HepG2 (cell line): ENCODE data around the gene KCTD13. TPM values are rescaled to one million over a fixed set of nuclear protein-coding genes. Genes with fewer than 3 reads are reported as not detected.

ENCODE experiments used
- ATAC-seq: fragments of 200-7000 bp; cut with Tn5 transposase; 3 replicates; pipeline ENCODE4 v1.9.1; 2020; ENCODE audit warnings: mild to moderate bottlenecking, moderate library complexity
- BruUV-seq: library from RNA; stranded (reverse); fragments of 400-500 nt; replicated peaks from 2 replicates; lab custom pipeline; 2021; lab: Mats Ljungman, UMichigan
- CTCF ChIA-PET: fragments of 300-600 bp; formaldehyde crosslinking; extraction: SDS; loops from one replicate; lab custom pipeline; 2021; ENCODE audit warnings: low total read pairs, inconsistent platforms, low intra/inter-chr PET ratio; lab: Yijun Ruan, JAX
- POLR2A ChIA-PET: fragments of 350-600 bp; sonication (Branson Sonifier 250); formaldehyde crosslinking; loops from one replicate; lab custom pipeline; 2020; ENCODE audit warnings: antibody characterized with exemption, inconsistent platforms; lab: Yijun Ruan, JAX
- DNase-seq: peaks from one replicate; pipeline ENCODE4 v3.0.0-alpha.2; 2015; ENCODE audit warnings: low spot score
- FAIRE-seq: peaks from 3 replicates; lab custom pipeline; 2011; peaks lifted over from hg19 to GRCh38; lab: Jason Lieb, UNC
- H2AFZ ChIP-seq: one replicate; pipeline ENCODE4 v1.6.1; 2011; ENCODE audit warnings: low read length, inconsistent platforms
- H3K27ac ChIP-seq: fragments of 300-600 bp; 3 replicates; pipeline ENCODE4 v1.8.0; 2011; ENCODE audit warnings: mixed run types, mild to moderate bottlenecking, mixed read lengths, low read length, inconsistent platforms; ENCODE audit not compliant: insufficient read depth; ENCODE audit errors: extremely low read length
- H3K27me3 ChIP-seq, 2 experiments: fragments of 200-600 bp in 1 of 2; 2 replicates in 1 of 2; 3 replicates in 1 of 2; pipeline versions ENCODE4 v1.6.0 to v1.8.0; 2011; ENCODE audit warnings: low read length in 2 of 2, mild to moderate bottlenecking in 2 of 2, moderate library complexity in 2 of 2, inconsistent platforms in 1 of 2; ENCODE audit not compliant: insufficient read depth in 2 of 2, control insufficient read depth in 1 of 2
- H3K36me3 ChIP-seq, 2 experiments: fragments of 200-600 bp in 1 of 2; replicated peaks in 1 of 2; 2 replicates in 1 of 2; 3 replicates in 1 of 2; pipeline versions ENCODE4 v1.5.1 to v1.8.0; 2011; ENCODE audit warnings: low read length in 2 of 2, inconsistent platforms in 1 of 2; ENCODE audit not compliant: insufficient read depth in 2 of 2, control insufficient read depth in 1 of 2
- H3K4me1 ChIP-seq: 2 replicates; pipeline ENCODE4 v1.5.1; 2012; ENCODE audit warnings: low read length, inconsistent platforms; ENCODE audit not compliant: insufficient read depth
- H3K4me2 ChIP-seq: 2 replicates; pipeline ENCODE4 v1.6.0; 2011; ENCODE audit warnings: low read depth, low read length, inconsistent platforms
- H3K4me3 ChIP-seq, 3 experiments: fragments of 200-600 bp in 1 of 3; sonication (generic), shearing (Covaris generic) in 1 of 3; replicated peaks in 1 of 3; 2 replicates each; pipeline ENCODE4 v1.5.1; 2011 to 2016; ENCODE audit warnings: low read length in 3 of 3, inconsistent platforms in 2 of 3, low read depth in 2 of 3, mild to moderate bottlenecking in 2 of 3, control low read depth in 1 of 3, mixed read lengths in 1 of 3; ENCODE audit not compliant: insufficient read depth in 1 of 3
- H3K79me2 ChIP-seq: one replicate; pipeline ENCODE4 v1.6.1; 2011; ENCODE audit warnings: low read length, inconsistent platforms; ENCODE audit not compliant: insufficient read depth
- H3K9ac ChIP-seq: 2 replicates; pipeline ENCODE4 v1.6.0; 2011; ENCODE audit warnings: mild to moderate bottlenecking, low read depth, low read length, inconsistent platforms; ENCODE audit not compliant: insufficient read depth
- H3K9me3 ChIP-seq: 2 replicates; pipeline ENCODE4 v1.5.1; 2012; ENCODE audit warnings: mild to moderate bottlenecking, low read length
- H4K20me1 ChIP-seq: 2 replicates; pipeline ENCODE4 v1.6.0; 2011; ENCODE audit warnings: inconsistent platforms, mild to moderate bottlenecking, low read length, moderate library complexity; ENCODE audit not compliant: insufficient read depth
- KDM5B ChIP-seq: sonication (generic); formaldehyde crosslinking; IDR thresholded peaks from 2 replicates; pipeline ENCODE4 v1.4.0; 2020; ENCODE audit warnings: missing genetic modification reagents, mild to moderate bottlenecking, borderline replicate concordance
- POLR2AphosphoS5 ChIP-seq: IDR thresholded peaks from 2 replicates; pipeline ENCODE4 v1.6.1; 2012; ENCODE audit warnings: low read depth, low read length
- POLR2G ChIP-seq: fragments of 200-400 bp; formaldehyde crosslinking; IDR thresholded peaks from 2 replicates; pipeline ENCODE4 v1.6.1; 2018; ENCODE audit warnings: mild to moderate bottlenecking, low read depth, low read length, moderate library complexity
- ZNF121 ChIP-seq: sonication (generic); formaldehyde crosslinking; IDR thresholded peaks from 2 replicates; pipeline ENCODE4 v1.5.0; 2020; ENCODE audit warnings: mild to moderate bottlenecking, missing genetic modification reagents
- ZNF800 ChIP-seq: sonication (generic); formaldehyde crosslinking; IDR thresholded peaks from 2 replicates; pipeline ENCODE4 v1.4.0; 2020; ENCODE audit warnings: missing genetic modification reagents
- ZSCAN25 ChIP-seq: sonication (generic); formaldehyde crosslinking; IDR thresholded peaks from 2 replicates; pipeline ENCODE4 v1.8.0; 2022; ENCODE audit warnings: mild to moderate bottlenecking, missing genetic modification reagents
- WGBS: methylation state at CpG from one replicate; pipeline ENCODE4 v1.1.6; 2017; ENCODE audit warnings: low lambda C conversion rate; 5-methylcytosine and 5-hydroxymethylcytosine counted together
- in situ Hi-C: cut with HindIII; loops from 2 replicates; pipeline ENCODE4 v1.10.0; 2017; ENCODE audit warnings: low pct_unique_long_range_greater_than_20kb; ENCODE audit not compliant: extremely low pct_ligation_motif_present
- intact Hi-C: fragments of 100-400 bp; cut with micrococcal nuclease; formaldehyde crosslinking; loops from one replicate; pipeline ENCODE4 v1.10.0; 2022; ENCODE audit not compliant: unreplicated experiment
- polyA plus RNA-seq, 8 experiments: library from polyadenylated mRNA; depleted of rRNA in 3 of 8; stranded (reverse) in 7 of 8; unstranded in 1 of 8; fragments of >200 nt; fragmentation: Illumina TruSeq in 4 of 8; extraction: Trizol in 4 of 8; gene quantifications; 2 replicates each; pipeline versions ENCODE4 v1.2.1 to v1.2.3, GENCODE V29; 2011 to 2016; ENCODE audit warnings: low read depth in 4 of 8, missing spikeins in 1 of 8, mixed read lengths in 1 of 8; ENCODE audit not compliant: insufficient read depth in 1 of 8
- total RNA-seq, 5 experiments: library from RNA; depleted of rRNA; stranded (reverse); fragments of >200 nt; fragmentation: Illumina TruSeq; extraction: Trizol; gene quantifications; 2 replicates each; pipeline ENCODE4 v1.2.3, GENCODE V29; 2016; ENCODE audit warnings: low read depth in 1 of 5
- TF ChIP-seq, protein P1 (sequence below): sonication (generic); formaldehyde crosslinking; IDR thresholded peaks from 2 replicates; pipeline ENCODE4 v1.5.0; 2020; ENCODE audit warnings: missing genetic modification reagents
- TF ChIP-seq, protein P2 (sequence below): sonication (generic); formaldehyde crosslinking; IDR thresholded peaks from 2 replicates; pipeline ENCODE4 v1.4.0; 2020; ENCODE audit warnings: missing genetic modification reagents, borderline replicate concordance
- TF ChIP-seq, protein P3 (sequence below): IDR thresholded peaks from 2 replicates; pipeline ENCODE4 v1.6.1; 2016; ENCODE audit warnings: low read depth, borderline replicate concordance

KCTD13 gene
- total and polyA plus RNA-seq, 2 of the 13 experiments (the other 11 are each of a cell fraction or from before 2014, with no cell fraction given) = 6.3 to 14.7 TPM

- Histone ChIP-seq H2AFZ (no peak overlapping the region), H3K4me2 (no peak overlapping the region), H3K27me3 (no peaks in the 10 kb centered on the region), H3K9me3 (no peaks in the 10 kb centered on the region), H4K20me1 (no peaks in the 10 kb centered on the region), H3K36me3 (peaks cover 1 to 6% of the 10 kb centered on the region in 2 experiments; a peak in 3 of 5 replicates), H3K4me3 (no peak overlapping the region), H3K4me1 (peaks cover 5% of the 10 kb centered on the region; the same call in 1 of the 2 replicates), H3K79me2 (no peaks in the 10 kb centered on the region), H3K9ac (no peak overlapping the region), H3K27ac (no peak overlapping the region)
- CTCF ChIA-PET = no interaction called here
- ATAC-seq (no peak), FAIRE-seq (no peak), DNase-seq (no peak)
- intact Hi-C loops (no loop called here), in situ Hi-C loops (no loop called here)
- BruUV-seq = no TSS peak
- POLR2A ChIA-PET = interaction anchor here (1.2 to 3.0 kb wide), 3 partner anchors 9 to 65 kb away, joined by 6 to 11 read pairs (median 8); partner anchors contain the start of genes ASPHD1, KCTD13, SEZ6L2 and TAOK2
- TF ChIP-seq ZNF121 (CRISPR knock-in tag) = peak; percentile 85
- TF ChIP-seq, protein P1, sequence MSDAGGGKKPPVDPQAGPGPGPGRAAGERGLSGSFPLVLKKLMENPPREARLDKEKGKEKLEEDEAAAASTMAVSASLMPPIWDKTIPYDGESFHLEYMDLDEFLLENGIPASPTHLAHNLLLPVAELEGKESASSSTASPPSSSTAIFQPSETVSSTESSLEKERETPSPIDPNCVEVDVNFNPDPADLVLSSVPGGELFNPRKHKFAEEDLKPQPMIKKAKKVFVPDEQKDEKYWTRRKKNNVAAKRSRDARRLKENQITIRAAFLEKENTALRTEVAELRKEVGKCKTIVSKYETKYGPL = no peak
- 100% methylated on average over 2 of the region's 2 CpGs for WGBS
These were observed 17.3 kb downstream of the KCTD13 start for GRCh38 chr16:29908719-29909220.

GRCh38 chr16:29907973-29908372 is 18.1 kb downstream of the KCTD13 start:
- ChIA-PET POLR2A (interaction anchor here (0.7 to 3.0 kb wide), 4 partner anchors 8 to 207 kb away, joined by 3 to 11 read pairs (median 6); partner anchors contain the start of genes ASPHD1, KCTD13 and SEZ6L2), CTCF (no interaction called here)
- peaks cover 11% of the 10 kb centered on the region for H3K4me1 ChIP-seq
- no TSS peak for BruUV-seq
- H3K9ac ChIP-seq = no peak overlapping the region
- peaks cover 1 to 10% of the 10 kb centered on the region in 2 experiments; a peak in 2 of 5 replicates for H3K36me3 ChIP-seq
- H2AFZ ChIP-seq = no peak overlapping the region
- H3K79me2 ChIP-seq = peaks cover under 1% of the 10 kb centered on the region
- H3K27me3 ChIP-seq = no peaks in the 10 kb centered on the region
- ATAC-seq (no peak), FAIRE-seq (peak; percentile 8), DNase-seq (no peak)
- no peak overlapping the region for H3K27ac ChIP-seq
- intact Hi-C loops = no loop called here
- in situ Hi-C loops = no loop called here
- no peak overlapping the region for H3K4me3 ChIP-seq
- H4K20me1 ChIP-seq = no peaks in the 10 kb centered on the region
- WGBS = 61% methylated on average over 2 of the region's 2 CpGs
- H3K4me2 ChIP-seq = no peak overlapping the region
- no peaks in the 10 kb centered on the region for H3K9me3 ChIP-seq
- TF ChIP-seq KDM5B (CRISPR knock-in tag) = no peak
- TF ChIP-seq POLR2AphosphoS5 = peak; percentile 40
- no peak for TF ChIP-seq ZNF800
- TF ChIP-seq, protein P2, sequence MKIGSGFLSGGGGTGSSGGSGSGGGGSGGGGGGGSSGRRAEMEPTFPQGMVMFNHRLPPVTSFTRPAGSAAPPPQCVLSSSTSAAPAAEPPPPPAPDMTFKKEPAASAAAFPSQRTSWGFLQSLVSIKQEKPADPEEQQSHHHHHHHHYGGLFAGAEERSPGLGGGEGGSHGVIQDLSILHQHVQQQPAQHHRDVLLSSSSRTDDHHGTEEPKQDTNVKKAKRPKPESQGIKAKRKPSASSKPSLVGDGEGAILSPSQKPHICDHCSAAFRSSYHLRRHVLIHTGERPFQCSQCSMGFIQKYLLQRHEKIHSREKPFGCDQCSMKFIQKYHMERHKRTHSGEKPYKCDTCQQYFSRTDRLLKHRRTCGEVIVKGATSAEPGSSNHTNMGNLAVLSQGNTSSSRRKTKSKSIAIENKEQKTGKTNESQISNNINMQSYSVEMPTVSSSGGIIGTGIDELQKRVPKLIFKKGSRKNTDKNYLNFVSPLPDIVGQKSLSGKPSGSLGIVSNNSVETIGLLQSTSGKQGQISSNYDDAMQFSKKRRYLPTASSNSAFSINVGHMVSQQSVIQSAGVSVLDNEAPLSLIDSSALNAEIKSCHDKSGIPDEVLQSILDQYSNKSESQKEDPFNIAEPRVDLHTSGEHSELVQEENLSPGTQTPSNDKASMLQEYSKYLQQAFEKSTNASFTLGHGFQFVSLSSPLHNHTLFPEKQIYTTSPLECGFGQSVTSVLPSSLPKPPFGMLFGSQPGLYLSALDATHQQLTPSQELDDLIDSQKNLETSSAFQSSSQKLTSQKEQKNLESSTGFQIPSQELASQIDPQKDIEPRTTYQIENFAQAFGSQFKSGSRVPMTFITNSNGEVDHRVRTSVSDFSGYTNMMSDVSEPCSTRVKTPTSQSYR (CRISPR knock-in tag) = peak; percentile 71
- TF ChIP-seq ZSCAN25 = no peak
- peak; percentile 52; the same call in 1 of the 2 replicates for TF ChIP-seq POLR2G
- TF ChIP-seq, protein P3, sequence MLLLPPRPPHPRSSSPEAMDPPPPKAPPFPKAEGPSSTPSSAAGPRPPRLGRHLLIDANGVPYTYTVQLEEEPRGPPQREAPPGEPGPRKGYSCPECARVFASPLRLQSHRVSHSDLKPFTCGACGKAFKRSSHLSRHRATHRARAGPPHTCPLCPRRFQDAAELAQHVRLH (CRISPR knock-in tag) = no peak
